ENCODE results near the gene KDM2A. TPM values are rescaled to one million over a fixed set of nuclear protein-coding genes. Genes with fewer than 3 reads are reported as not detected.
A peak's percentile ranks its signal among the peaks of the same experiment; 100 is the strongest.

Gene KDM2A
- total and polyA plus RNA-seq, 2 donors (not counting 3 experiments of a cell fraction or from before 2014, with no cell fraction given): 72.2 to 79.5 TPM

DNA sequence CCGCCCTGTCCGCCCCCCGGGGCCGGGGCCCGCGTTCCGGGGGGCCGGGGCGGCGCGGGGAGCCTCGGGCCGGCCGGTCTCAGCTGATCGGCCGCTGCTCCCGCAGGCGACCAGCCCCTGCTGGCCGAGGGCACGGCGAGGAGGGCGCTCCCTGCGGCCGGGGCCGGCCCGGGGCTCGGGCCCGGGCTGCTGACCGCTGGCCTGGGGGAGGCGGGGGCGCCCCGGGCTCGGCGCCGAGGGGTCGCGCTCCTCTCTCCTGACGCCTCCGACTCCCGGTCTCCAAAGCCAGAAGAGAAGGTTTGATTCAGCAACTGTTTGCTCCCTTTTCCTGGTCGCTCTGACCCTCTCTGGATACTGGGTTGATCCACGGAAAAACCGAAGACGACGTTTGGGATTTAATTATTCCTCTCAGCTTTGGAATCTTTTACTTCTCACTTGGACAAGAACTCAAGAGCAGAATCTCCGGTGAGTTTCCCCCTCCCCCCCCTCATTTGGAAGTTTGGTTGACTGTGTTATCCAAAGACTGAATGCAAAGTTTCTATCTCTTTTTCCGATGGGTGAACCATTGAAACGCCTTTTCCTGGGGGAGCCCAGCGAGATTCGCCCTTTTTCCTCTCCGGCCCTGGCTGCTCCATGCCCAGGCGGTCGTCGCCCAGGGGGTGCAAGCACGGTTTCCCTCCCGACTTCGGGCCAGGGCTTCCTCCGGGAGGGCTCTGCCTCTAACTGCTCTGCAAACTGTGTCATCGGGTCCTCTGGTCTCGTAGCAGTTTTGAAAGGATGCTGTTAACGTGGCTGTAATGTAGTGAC lies 725 bp downstream of the KDM2A start:
- TF ChIP-seq, protein P1, sequence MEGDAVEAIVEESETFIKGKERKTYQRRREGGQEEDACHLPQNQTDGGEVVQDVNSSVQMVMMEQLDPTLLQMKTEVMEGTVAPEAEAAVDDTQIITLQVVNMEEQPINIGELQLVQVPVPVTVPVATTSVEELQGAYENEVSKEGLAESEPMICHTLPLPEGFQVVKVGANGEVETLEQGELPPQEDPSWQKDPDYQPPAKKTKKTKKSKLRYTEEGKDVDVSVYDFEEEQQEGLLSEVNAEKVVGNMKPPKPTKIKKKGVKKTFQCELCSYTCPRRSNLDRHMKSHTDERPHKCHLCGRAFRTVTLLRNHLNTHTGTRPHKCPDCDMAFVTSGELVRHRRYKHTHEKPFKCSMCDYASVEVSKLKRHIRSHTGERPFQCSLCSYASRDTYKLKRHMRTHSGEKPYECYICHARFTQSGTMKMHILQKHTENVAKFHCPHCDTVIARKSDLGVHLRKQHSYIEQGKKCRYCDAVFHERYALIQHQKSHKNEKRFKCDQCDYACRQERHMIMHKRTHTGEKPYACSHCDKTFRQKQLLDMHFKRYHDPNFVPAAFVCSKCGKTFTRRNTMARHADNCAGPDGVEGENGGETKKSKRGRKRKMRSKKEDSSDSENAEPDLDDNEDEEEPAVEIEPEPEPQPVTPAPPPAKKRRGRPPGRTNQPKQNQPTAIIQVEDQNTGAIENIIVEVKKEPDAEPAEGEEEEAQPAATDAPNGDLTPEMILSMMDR (IDR thresholded peaks at IDR 0.05; ENCODE audit: extremely low read depth in 1 of 2, insufficient read depth in 1 of 2, low read depth in 1 of 2, low read length in 2 of 2): peak in 1 of 2 donors; percentile 14
- TF ChIP-seq MAX (IDR thresholded peaks at IDR 0.05; ENCODE audit: insufficient read depth, insufficient read length) (no peak), POLR2A (IDR thresholded peaks at IDR 0.05; ENCODE audit: low read depth, low read length) (no peak)
- FAIRE-seq (no peak), DNase-seq (ENCODE audit: low read depth, low spot score) (peak; percentile 49)
- Histone ChIP-seq H3K4me2 (ENCODE audit: insufficient read depth, low read length) (peak overlapping the region; percentile 98), H3K9me1 (replicated peaks; ENCODE audit: control insufficient read depth, extremely low read depth, insufficient read depth, low read length) (no peaks in the 10 kb centered on the region), H3K36me3 (ENCODE audit: control insufficient read depth in 2 of 2, extremely low read depth in 1 of 2, insufficient read depth in 2 of 2, low read length in 2 of 2) (no peaks in the 10 kb centered on the region), H3K9ac (replicated peaks; ENCODE audit: extremely low read depth, insufficient read depth, low read length) (peak overlapping the region; percentile 90), H4K20me1 (replicated peaks; ENCODE audit: control insufficient read depth, extremely low read depth, insufficient read depth, low read length) (peaks cover 2% of the 10 kb centered on the region), H3K4me3 (replicated peaks in 1 of 3; ENCODE audit: insufficient read depth in 1 of 3, low read depth in 1 of 3, low read length in 3 of 3) (peak overlapping the region; percentile 83 to 96 (median 96)), H3K4me1 (ENCODE audit: control insufficient read depth, extremely low read depth, insufficient read depth, low read length) (peaks cover 21% of the 10 kb centered on the region), H3K27me3 (ENCODE audit: control insufficient read depth in 2 of 2, insufficient read depth in 2 of 2, low read length in 2 of 2) (no peaks in the 10 kb centered on the region), H3K79me2 (ENCODE audit: control insufficient read depth, insufficient read depth, low read length) (peaks cover 57% of the 10 kb centered on the region), H3K27ac (ENCODE audit: insufficient read depth, low read depth, low read length) (peak overlapping the region; percentile 36), H2AFZ (ENCODE audit: low read depth, low read length) (peak overlapping the region; percentile 23), H3K9me3 (replicated peaks; ENCODE audit: control insufficient read depth, insufficient read depth, low read length) (no peaks in the 10 kb centered on the region)
- ChIA-PET CTCF (interaction anchor here (0.7 to 1.4 kb wide), 10 partner anchors 9 to 158 kb away, joined by 3 to 9 read pairs (median 3); no protein-coding TSS in a partner anchor), POLR2A (interaction anchor here (1.0 kb wide), 1 partner anchor 122 kb away, joined by 3 read pairs; no protein-coding TSS in a partner anchor)
- dilution Hi-C loops (cut with MboI; ENCODE audit: extremely low pct_ligation_motif_present, low sequenced_read_pairs) (no loop called here), intact Hi-C loops (cut with micrococcal nuclease) (loop anchor here (1.0 to 2.0 kb wide), 4 partner anchors 26 to 121 kb away; no protein-coding TSS in a partner anchor)
- BruUV-seq (replicated peaks): TSS peak; percentile 31

DNA sequence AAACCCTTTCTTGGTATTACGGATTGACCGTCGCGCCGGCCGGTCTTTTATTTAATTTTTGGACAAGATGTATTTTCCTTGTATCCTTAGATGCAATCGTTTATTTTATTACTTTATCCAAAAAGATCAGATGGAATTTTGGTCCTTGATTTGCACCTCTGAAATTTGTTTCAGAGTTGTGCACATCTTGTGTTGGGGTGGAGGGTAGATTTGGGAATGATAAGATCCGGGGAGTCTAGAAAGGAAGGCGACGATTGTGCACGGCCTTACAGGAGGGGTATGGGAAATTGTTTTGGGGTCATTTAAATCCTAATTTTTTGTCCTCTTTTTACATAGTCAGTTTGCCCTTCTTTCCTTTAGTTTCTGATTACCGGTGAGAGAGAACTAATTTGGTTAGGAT lies 1.4 kb downstream of the KDM2A start:
- Histone ChIP-seq H3K4me3 (replicated peaks in 1 of 3; ENCODE audit: insufficient read depth in 1 of 3, low read depth in 1 of 3, low read length in 3 of 3) (peak overlapping the region; percentile 83 to 96 (median 96)), H3K9me1 (replicated peaks; ENCODE audit: control insufficient read depth, extremely low read depth, insufficient read depth, low read length) (no peaks in the 10 kb centered on the region), H3K9me3 (replicated peaks; ENCODE audit: control insufficient read depth, insufficient read depth, low read length) (no peaks in the 10 kb centered on the region), H3K9ac (replicated peaks; ENCODE audit: extremely low read depth, insufficient read depth, low read length) (peak overlapping the region; percentile 90), H3K36me3 (ENCODE audit: control insufficient read depth in 2 of 2, extremely low read depth in 1 of 2, insufficient read depth in 2 of 2, low read length in 2 of 2) (no peaks in the 10 kb centered on the region), H3K27me3 (ENCODE audit: control insufficient read depth in 2 of 2, insufficient read depth in 2 of 2, low read length in 2 of 2) (no peaks in the 10 kb centered on the region), H3K79me2 (ENCODE audit: control insufficient read depth, insufficient read depth, low read length) (peaks cover 63% of the 10 kb centered on the region), H4K20me1 (replicated peaks; ENCODE audit: control insufficient read depth, extremely low read depth, insufficient read depth, low read length) (peaks cover 2% of the 10 kb centered on the region), H3K4me2 (ENCODE audit: insufficient read depth, low read length) (peak overlapping the region; percentile 98), H2AFZ (ENCODE audit: low read depth, low read length) (no peak overlapping the region), H3K4me1 (ENCODE audit: control insufficient read depth, extremely low read depth, insufficient read depth, low read length) (peaks cover 21% of the 10 kb centered on the region), H3K27ac (ENCODE audit: insufficient read depth, low read depth, low read length) (peak overlapping the region; percentile 36)
- CTCF ChIA-PET: interaction anchor here (1.4 kb wide), 1 partner anchor 44 kb away, joined by 4 read pairs; no protein-coding TSS in a partner anchor
- intact Hi-C loops (cut with micrococcal nuclease) (no loop called here), dilution Hi-C loops (cut with MboI; ENCODE audit: extremely low pct_ligation_motif_present, low sequenced_read_pairs) (no loop called here)
- FAIRE-seq (no peak), DNase-seq (ENCODE audit: low read depth, low spot score) (peak; percentile 15)
- TF ChIP-seq GATA2 (IDR thresholded peaks at IDR 0.05; ENCODE audit: insufficient read depth, insufficient read length, low read depth, low read length): peak; percentile 59
- no peak for TF ChIP-seq FOS (IDR thresholded peaks at IDR 0.05; ENCODE audit: borderline replicate concordance, insufficient read depth, low read length)
- no TSS peak for BruUV-seq (replicated peaks)
- POLR2A ChIA-PET: no interaction called here
